ENCODE measurements around the gene PLEKHG2.

PLEKHG2 gene

GRCh38 chr19:39385629-39386411 lies 26.6 kb upstream of the PLEKHG2 start:
- DNase-seq (ENCODE audit: low spot score) = no peak

- DNase-seq (ENCODE audit: low spot score) = no peak
Observed at GRCh38 chr19:39386557-39386956, 25.9 kb upstream of the PLEKHG2 start.

GRCh38 chr19:39388657-39389056 lies 23.8 kb upstream of the PLEKHG2 start:
- DNase-seq (ENCODE audit: low spot score) = no peak

GRCh38 chr19:39389631-39390414 lies 22.6 kb upstream of the PLEKHG2 start:
- no peak for DNase-seq (ENCODE audit: low spot score)

- no peak for DNase-seq (ENCODE audit: low spot score)
Observed at GRCh38 chr19:39390451-39390750, 22.1 kb upstream of the PLEKHG2 start.

GRCh38 chr19:39390751-39391437 lies 21.6 kb upstream of the PLEKHG2 start, which contains the start of the genes MED29 and PAF1:
Gene MED29, plus strand, starts transcription at chr19:39391378. Its CDS starts 45 bp downstream, at chr19:39391423.
Gene PAF1, minus strand, starts transcription at chr19:39391106. Its CDS starts 242 bp downstream, at chr19:39390864.
- DNase-seq (ENCODE audit: low spot score) = peak; percentile 100

- DNase-seq (ENCODE audit: low spot score) = peak; percentile 92
Observed at GRCh38 chr19:39397360-39398296, 14.8 kb upstream of the PLEKHG2 start.

- DNase-seq (ENCODE audit: low spot score) = peak; percentile 38
Observed at GRCh38 chr19:39398297-39398864, 14.1 kb upstream of the PLEKHG2 start.

GRCh38 chr19:39399668-39400050 lies 12.8 kb upstream of the PLEKHG2 start:
- DNase-seq (ENCODE audit: low spot score) = no peak

- DNase-seq (ENCODE audit: low spot score) = no peak
Observed at GRCh38 chr19:39400061-39400460, 12.4 kb upstream of the PLEKHG2 start.

- peak; percentile 45 for DNase-seq (ENCODE audit: low spot score)
Observed at GRCh38 chr19:39401070-39401548, 11.4 kb upstream of the PLEKHG2 start.

GRCh38 chr19:39401549-39402345 lies 10.7 kb upstream of the PLEKHG2 start:
- peak; percentile 84 for DNase-seq (ENCODE audit: low spot score)

GRCh38 chr19:39402346-39403300 lies 9.8 kb upstream of the PLEKHG2 start:
- DNase-seq (ENCODE audit: low spot score) = peak; percentile 78

- DNase-seq (ENCODE audit: low spot score) = peak; percentile 72
Observed at GRCh38 chr19:39403331-39404312, 8.8 kb upstream of the PLEKHG2 start.

- DNase-seq (ENCODE audit: low spot score) = peak; percentile 37
Observed at GRCh38 chr19:39405261-39405957, 7.1 kb upstream of the PLEKHG2 start.

GRCh38 chr19:39405958-39406655 lies 6.4 kb upstream of the PLEKHG2 start:
- DNase-seq (ENCODE audit: low spot score) = peak; percentile 84
